ENCODE results near the gene KDM4B. TPM values are rescaled to one million over a fixed set of nuclear protein-coding genes. Genes with fewer than 3 reads are reported as not detected.

KDM4B gene
- polyA plus RNA-seq, 1 of the 3 experiments (the other 2 are of a cell fraction): 12.2 TPM

DNA sequence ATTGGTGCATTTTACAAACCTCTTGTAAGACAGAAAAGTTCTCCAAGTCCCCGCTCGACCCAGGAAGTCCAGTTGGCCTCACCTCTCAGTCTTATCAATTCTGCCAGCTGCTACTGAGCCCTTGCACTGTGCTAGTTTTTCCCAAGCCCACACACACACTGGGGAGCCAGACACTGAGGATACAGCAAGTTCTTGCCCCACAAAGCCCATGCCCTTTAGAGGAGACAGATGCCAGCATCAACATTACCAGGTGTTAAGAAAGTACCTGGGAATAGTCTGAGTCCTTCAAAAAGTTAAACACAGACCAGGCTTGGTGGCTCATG is 196.7 kb downstream of the KDM4B start:
- H4K20me1 ChIP-seq (ENCODE audit: insufficient read depth): no peaks in the 10 kb centered on the region
- no peaks in the 10 kb centered on the region for H3K4me1 ChIP-seq (ENCODE audit: control insufficient read depth in 1 of 2, insufficient read depth in 2 of 2, low read depth in 1 of 2, low read length in 1 of 2)
- 80% methylated on average over 2 of the region's 2 CpGs for WGBS (ENCODE audit: low lambda C conversion rate)
- no peaks in the 10 kb centered on the region for H3K9me3 ChIP-seq
- no peak overlapping the region for H3K4me2 ChIP-seq
- H3K9ac ChIP-seq: no peak overlapping the region
- H2AFZ ChIP-seq (ENCODE audit: low read depth): no peak overlapping the region
- ChIA-PET POLR2A (no interaction called here), CTCF (interaction anchor here (1.7 kb wide), 1 partner anchor 117 kb away, joined by 5 read pairs; no protein-coding TSS in a partner anchor)
- H3K79me2 ChIP-seq (ENCODE audit: insufficient read depth): no peaks in the 10 kb centered on the region
- no peak for DNase-seq
- peaks cover 3% of the 10 kb centered on the region for H3F3A ChIP-seq (replicated peaks; ENCODE audit: insufficient read depth)
- H3K27ac ChIP-seq (ENCODE audit: low read depth in 2 of 2, low read length in 1 of 2): peak overlapping the region in 1 of 2 experiments; percentile 20; a peak in 1 of 4 replicates
- H3K4me3 ChIP-seq (ENCODE audit: low read depth in 2 of 2, low read length in 1 of 2): no peak overlapping the region
- no peaks in the 10 kb centered on the region for H3K27me3 ChIP-seq (ENCODE audit: insufficient read depth)
- H3K36me3 ChIP-seq (replicated peaks in 1 of 2; ENCODE audit: control insufficient read depth in 1 of 2, insufficient read depth in 2 of 2, low read length in 1 of 2): no peaks in the 10 kb centered on the region
- TF ChIP-seq, protein P1, sequence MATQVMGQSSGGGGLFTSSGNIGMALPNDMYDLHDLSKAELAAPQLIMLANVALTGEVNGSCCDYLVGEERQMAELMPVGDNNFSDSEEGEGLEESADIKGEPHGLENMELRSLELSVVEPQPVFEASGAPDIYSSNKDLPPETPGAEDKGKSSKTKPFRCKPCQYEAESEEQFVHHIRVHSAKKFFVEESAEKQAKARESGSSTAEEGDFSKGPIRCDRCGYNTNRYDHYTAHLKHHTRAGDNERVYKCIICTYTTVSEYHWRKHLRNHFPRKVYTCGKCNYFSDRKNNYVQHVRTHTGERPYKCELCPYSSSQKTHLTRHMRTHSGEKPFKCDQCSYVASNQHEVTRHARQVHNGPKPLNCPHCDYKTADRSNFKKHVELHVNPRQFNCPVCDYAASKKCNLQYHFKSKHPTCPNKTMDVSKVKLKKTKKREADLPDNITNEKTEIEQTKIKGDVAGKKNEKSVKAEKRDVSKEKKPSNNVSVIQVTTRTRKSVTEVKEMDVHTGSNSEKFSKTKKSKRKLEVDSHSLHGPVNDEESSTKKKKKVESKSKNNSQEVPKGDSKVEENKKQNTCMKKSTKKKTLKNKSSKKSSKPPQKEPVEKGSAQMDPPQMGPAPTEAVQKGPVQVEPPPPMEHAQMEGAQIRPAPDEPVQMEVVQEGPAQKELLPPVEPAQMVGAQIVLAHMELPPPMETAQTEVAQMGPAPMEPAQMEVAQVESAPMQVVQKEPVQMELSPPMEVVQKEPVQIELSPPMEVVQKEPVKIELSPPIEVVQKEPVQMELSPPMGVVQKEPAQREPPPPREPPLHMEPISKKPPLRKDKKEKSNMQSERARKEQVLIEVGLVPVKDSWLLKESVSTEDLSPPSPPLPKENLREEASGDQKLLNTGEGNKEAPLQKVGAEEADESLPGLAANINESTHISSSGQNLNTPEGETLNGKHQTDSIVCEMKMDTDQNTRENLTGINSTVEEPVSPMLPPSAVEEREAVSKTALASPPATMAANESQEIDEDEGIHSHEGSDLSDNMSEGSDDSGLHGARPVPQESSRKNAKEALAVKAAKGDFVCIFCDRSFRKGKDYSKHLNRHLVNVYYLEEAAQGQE (IDR thresholded peaks at IDR 0.05; ENCODE audit: low read depth, low read length): no peak
- TF ChIP-seq GABPA (IDR thresholded peaks at IDR 0.05; ENCODE audit: low read depth): no peak
- TF ChIP-seq FOXM1 (IDR thresholded peaks at IDR 0.05; ENCODE audit: low read depth): no peak
- TF ChIP-seq JUND (IDR thresholded peaks at IDR 0.05): no peak
- TF ChIP-seq ZBTB33 (IDR thresholded peaks at IDR 0.05; ENCODE audit: borderline replicate concordance, low read depth): no peak
- TF ChIP-seq CTCF (IDR thresholded peaks at IDR 0.05): no peak
- TF ChIP-seq FOXJ3 (CRISPR knock-in tag; IDR thresholded peaks at IDR 0.05): no peak
- TF ChIP-seq PBX3 (IDR thresholded peaks at IDR 0.05): no peak
- TF ChIP-seq NRF1 (IDR thresholded peaks at IDR 0.05; ENCODE audit: low read depth, low read length): no peak
- no peak for TF ChIP-seq RCOR1 (IDR thresholded peaks at IDR 0.05; ENCODE audit: low read length)
- TF ChIP-seq GATA2 (CRISPR knock-in tag; IDR thresholded peaks at IDR 0.05): no peak
- TF ChIP-seq YY1 (IDR thresholded peaks at IDR 0.05; ENCODE audit: low read depth): no peak
- TF ChIP-seq FOSL2 (IDR thresholded peaks at IDR 0.05; ENCODE audit: borderline replicate concordance, low read depth): no peak
- TF ChIP-seq ELF1 (IDR thresholded peaks at IDR 0.05): no peak
- no peak for TF ChIP-seq TCF12 (IDR thresholded peaks at IDR 0.05)
- TF ChIP-seq MEF2A (IDR thresholded peaks at IDR 0.05; ENCODE audit: borderline replicate concordance, low read depth): no peak
- no peak for TF ChIP-seq TEAD4 (IDR thresholded peaks at IDR 0.05; ENCODE audit: borderline replicate concordance, insufficient read depth)
- H3K9me2 ChIP-seq: no peaks in the 10 kb centered on the region
